Erythroblast (primary cell): ENCODE data around the gene DSC1.
"Not testable (repeated sequence)": the region's sequence is repeated elsewhere in the genome, so short reads cannot be mapped to it uniquely, and the experiment has no call there.

Experiments used
- DNase-seq, 2 experiments: peaks; one replicate each; lab custom pipeline; 2025; lab: John Stamatoyannopoulos, UW
- GATA1 ChIP-seq: IDR thresholded peaks from 2 replicates; pipeline ENCODE4 v1.6.1; 2011; ENCODE audit warnings: low read depth, mild to moderate bottlenecking, control low read depth, low read length, moderate library complexity
- POLR2A ChIP-seq: IDR thresholded peaks from 2 replicates; pipeline ENCODE4 v1.6.1; 2011; ENCODE audit warnings: mild to moderate bottlenecking, low read length

The DSC1 gene

DNA sequence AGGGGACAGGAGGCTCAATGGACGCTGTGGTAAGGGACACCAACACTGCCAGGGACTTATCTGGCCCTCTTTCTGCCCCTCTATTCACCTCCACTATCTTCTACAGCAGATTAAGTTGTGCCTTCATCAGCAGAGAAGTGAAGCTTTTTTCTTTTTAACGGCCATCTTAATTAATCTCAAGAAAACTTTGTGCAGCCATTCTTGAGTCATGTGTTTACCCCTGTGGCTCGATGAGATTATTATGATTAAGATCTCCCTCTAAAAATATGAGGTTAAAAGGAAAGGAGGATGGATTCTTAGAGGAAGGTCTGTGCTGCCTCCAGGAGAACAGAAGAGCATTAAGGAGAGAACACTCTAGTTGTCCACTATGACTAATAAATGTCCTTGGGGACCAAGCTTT is 32.4 kb upstream of the DSC1 start:
- TF ChIP-seq POLR2A (no peak), GATA1 (no peak)
- DNase-seq = peak; percentile 8 to 55

DNA sequence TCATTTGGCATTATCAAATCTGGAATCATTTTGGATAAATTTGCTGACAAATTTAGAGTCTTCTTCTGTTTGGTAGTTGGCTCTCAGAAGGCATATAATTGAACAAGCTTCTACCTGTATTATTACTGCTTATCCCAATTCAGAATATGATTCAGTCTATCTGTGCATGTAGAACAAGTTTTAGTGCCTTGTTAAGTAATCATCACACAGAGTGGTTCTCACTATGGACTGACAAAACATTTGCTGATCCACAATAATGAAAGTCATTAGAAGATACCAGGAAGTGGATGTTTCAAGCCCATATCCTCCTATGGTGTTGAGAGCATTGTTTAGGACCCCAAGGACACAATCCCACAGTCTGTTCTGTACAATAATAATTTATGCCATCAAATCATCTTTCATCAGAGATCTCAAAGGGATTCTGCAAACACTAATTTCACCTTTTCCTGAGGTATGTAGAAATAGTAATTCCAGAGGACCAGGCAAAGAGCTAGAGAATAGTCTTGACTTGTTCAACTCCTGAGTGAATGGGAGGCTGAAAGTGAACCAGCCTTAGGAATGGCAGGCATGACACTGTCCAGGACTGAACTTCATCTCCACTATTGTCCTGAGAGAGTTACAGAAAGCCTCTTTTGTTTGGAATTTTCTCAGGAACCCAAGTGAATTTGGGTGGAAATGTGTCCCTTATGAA is 29.6 kb upstream of the DSC1 start:
- no peak for DNase-seq
- TF ChIP-seq POLR2A (no peak), GATA1 (no peak)

DNA sequence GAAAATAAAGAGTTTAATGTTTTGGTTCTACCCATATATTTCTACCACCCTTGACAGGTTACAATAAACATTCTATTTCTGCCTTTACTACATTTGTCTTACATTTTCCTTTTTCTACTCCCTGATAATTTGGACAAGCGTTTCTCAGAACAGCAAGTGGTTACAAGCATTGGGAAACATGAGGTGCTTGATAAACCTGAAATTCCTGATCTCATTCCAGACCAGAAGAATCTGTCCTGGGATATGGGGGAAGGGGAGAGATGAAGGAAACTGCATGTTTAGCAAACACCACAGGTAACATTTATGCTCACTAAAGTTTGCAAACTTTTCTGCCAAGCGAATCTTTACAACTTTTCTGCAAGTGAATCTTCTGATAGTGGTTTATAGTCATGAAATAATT is 28.3 kb upstream of the DSC1 start:
- no peak for DNase-seq
- TF ChIP-seq POLR2A = no peak

DNA sequence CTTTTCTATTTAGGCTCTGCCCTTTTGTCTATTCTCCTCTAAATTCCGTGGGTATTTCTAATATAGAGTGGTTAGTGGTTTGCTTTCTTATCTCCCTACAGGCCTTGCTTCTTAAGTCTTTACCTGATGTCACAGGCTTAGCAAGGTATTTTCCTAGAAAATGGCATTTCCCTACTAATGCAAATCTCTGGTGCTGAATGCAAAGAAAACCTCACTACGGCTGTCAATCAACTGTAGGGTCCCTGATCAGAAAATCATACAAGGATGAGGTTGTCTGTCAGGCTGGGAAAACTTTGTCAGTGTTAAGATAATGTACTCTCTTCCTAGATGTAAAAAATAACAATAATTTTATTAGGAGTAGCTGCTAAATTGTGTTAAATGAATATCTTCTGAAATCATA is 27.1 kb upstream of the DSC1 start:
- DNase-seq = no peak
- TF ChIP-seq POLR2A (no peak), GATA1 (no peak)

GRCh38 chr18:31185186-31185950 is 22.7 kb upstream of the DSC1 start:
- TF ChIP-seq GATA1 (no peak), POLR2A (no peak)
- no peak for DNase-seq

DNA sequence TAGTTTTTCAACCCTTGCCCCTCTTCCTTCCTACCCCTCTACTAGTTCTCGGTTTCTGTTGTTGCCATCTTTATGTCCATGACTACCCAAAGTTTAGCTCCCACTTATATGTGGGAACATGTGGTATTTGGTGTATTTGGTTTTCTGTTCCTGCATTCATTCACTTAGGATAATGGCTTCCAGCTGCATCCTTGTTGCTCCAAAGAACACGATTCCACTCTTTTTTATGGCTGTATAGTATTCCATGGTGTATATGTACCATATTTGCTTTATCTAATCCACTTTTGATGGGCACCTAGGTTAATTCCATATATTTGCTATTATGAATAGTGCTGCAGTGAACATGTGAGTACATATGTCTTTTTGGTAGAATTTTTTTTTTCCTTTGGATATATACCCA is 20.6 kb upstream of the DSC1 start:
- TF ChIP-seq POLR2A (no peak), GATA1 (no peak)
- DNase-seq = no peak

DNA sequence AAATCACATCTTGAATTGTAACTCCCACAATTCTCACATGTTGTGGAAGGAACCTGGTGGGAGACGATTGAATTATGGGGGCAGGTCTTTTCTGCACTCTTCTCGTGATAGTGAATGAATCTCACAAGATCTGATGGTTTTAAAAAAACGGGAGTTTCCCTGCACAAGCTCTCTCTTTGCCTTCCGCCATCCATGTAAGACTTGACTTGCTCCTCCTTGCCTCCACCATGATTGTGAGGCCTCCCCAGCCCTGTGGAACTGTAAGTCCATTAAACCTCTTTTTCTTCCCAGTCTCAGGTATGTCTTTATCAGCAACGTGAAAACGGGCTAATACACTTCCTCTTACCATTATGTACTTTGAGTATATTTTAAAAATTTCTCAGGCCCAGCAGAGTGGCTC is 14.7 kb upstream of the DSC1 start:
- not testable (repeated sequence) for DNase-seq

- no peak for DNase-seq
- no peak for TF ChIP-seq POLR2A
- no peak for TF ChIP-seq GATA1
These were observed 13.9 kb upstream of the DSC1 start for GRCh38 chr18:31176531-31176930.

DNA sequence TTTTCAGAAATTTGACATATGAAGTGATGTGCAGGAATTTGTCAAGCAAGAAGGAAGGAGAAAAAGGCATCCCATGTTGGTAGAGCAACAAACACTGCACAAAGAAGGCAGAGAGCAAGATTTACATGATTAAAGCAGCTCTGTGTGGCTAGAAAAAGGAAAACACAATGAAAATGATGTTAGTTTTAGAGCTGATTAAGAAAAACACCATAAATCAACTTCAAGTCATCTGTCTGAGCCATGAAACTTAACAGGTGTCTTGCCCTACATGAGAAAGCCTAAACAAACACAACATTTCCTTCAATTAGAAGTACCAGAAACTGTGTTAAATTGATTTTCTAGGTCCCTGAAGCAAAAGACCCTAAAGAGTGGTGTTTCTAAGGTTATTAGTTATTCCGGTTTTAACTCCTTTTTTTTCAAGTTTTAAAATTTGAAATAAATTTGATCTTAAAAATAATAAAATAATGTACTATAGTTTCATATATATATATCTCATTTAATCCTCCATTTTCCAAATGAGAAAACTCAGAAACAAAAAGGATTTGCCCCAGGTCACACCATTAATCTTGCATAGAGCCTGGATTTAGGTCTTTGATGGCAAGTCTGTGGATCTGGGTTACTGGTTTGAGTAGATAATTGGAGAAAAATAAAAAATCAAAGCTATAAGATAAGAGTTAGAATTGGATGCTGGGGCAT is 8.6 kb upstream of the DSC1 start:
- DNase-seq = no peak
- TF ChIP-seq POLR2A = no peak

GRCh38 chr18:31170335-31170734 is 7.7 kb upstream of the DSC1 start:
- no peak for TF ChIP-seq GATA1

DNA sequence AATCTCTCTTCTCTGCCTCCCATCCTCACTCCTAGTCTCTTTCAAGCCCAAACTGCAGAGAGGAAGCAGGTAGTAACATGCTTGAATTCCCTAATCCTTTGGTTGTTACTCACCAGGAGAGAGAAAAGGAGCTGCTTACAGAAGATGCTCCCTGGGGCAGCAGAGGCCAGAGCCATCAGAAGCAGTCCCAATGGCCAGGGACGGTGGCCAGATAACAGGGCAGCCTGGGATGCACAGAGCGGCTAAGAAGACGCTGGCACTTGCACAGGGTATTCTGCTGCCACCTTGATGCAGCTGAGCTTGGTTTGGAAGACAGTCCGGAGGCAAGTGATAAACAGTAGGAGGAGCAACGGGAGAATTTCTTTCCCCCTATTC is 250 bp downstream of the DSC1 start:
- TF ChIP-seq POLR2A (no peak), GATA1 (no peak)
- DNase-seq = no peak

More at GRCh38 chr18:31170335-31170734, 7.7 kb upstream of the DSC1 start:
- DNase-seq = no peak

- no peak for DNase-seq
- TF ChIP-seq GATA1 (no peak), POLR2A (no peak)
These were observed 768 bp downstream of the DSC1 start for GRCh38 chr18:31161757-31162418.

- no peak for DNase-seq
- no peak for TF ChIP-seq POLR2A
- no peak for TF ChIP-seq GATA1
These were observed 5.6 kb downstream of the DSC1 start for GRCh38 chr18:31156821-31157763.

DNA sequence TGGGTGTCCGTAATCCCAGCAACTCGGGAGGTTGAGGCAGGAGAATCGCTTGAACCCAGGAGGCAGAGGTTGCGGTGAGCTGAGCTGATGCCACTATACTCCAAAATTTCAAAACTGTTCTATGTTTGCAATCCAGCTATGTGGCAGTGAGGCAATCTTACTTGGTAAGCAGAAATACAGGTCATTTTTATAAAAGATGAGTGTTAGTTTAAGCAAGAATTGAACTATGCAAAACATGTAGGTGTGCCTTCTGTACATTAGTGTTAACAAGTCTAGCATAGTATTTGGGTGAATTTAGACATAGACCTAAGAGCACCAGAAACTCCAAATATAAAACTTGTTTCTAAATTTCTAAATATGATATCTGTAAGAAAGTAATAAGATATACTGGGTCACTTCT is 7.2 kb downstream of the DSC1 start:
- no peak for DNase-seq
- TF ChIP-seq POLR2A = no peak
- TF ChIP-seq GATA1 = no peak
